KMS-11 (cell line): ENCODE measurements around the gene CCBE1.

ENCODE experiments used
- H2AFZ ChIP-seq: fragments of 200-600 bp; sonication (generic); 2 replicates; pipeline ENCODE4 v1.6.1; 2016; ENCODE audit warnings: antibody characterized with exemption, mixed run types, low read depth
- H3K27ac ChIP-seq: fragments of 200-600 bp; sonication (generic); 2 replicates; pipeline ENCODE4 v1.6.1; 2016; ENCODE audit warnings: mild to moderate bottlenecking, mixed run types
- H3K27me3 ChIP-seq: fragments of 200-600 bp; sonication (generic); 2 replicates; pipeline ENCODE4 v1.6.1; 2017; ENCODE audit warnings: mild to moderate bottlenecking, low read depth, mixed run types, moderate library complexity; ENCODE audit not compliant: insufficient read depth
- H3K36me3 ChIP-seq: fragments of 200-600 bp; sonication (generic); 2 replicates; pipeline ENCODE4 v1.6.1; 2017; ENCODE audit warnings: mild to moderate bottlenecking, mixed run types; ENCODE audit not compliant: insufficient read depth
- H3K4me1 ChIP-seq: fragments of 200-600 bp; sonication (generic); 2 replicates; pipeline ENCODE4 v1.6.1; 2016; ENCODE audit warnings: mild to moderate bottlenecking, low read depth, mixed run types; ENCODE audit not compliant: poor library complexity, severe bottlenecking
- H3K4me2 ChIP-seq: fragments of 200-600 bp; sonication (generic); 2 replicates; pipeline ENCODE4 v1.7.0; 2016; ENCODE audit warnings: mild to moderate bottlenecking, mixed run types
- H3K4me3 ChIP-seq: fragments of 200-600 bp; sonication (generic); IDR thresholded peaks from 2 replicates; pipeline ENCODE4 v1.6.1; 2017; ENCODE audit warnings: low read depth, low read length, mixed read lengths; ENCODE audit not compliant: insufficient read depth
- H3K79me2 ChIP-seq: fragments of 200-600 bp; sonication (generic); 2 replicates; pipeline ENCODE4 v1.6.1; 2016; ENCODE audit warnings: low read depth, mixed run types; ENCODE audit not compliant: insufficient read depth
- H3K9ac ChIP-seq: fragments of 200-600 bp; sonication (generic); 2 replicates; pipeline ENCODE4 v1.6.1; 2016; ENCODE audit warnings: mild to moderate bottlenecking, mixed run types
- H4K20me1 ChIP-seq: fragments of 200-600 bp; sonication (generic); 2 replicates; pipeline ENCODE4 v1.6.1; 2016; ENCODE audit warnings: mild to moderate bottlenecking, mixed run types; ENCODE audit not compliant: insufficient read depth
- CTCF ChIP-seq: fragments of 200-600 bp; sonication (generic); conservative IDR thresholded peaks from 2 replicates; pipeline ENCODE4 v1.6.1; 2017; ENCODE audit warnings: low read depth, mild to moderate bottlenecking, antibody characterized with exemption, low read length, moderate library complexity, mixed read lengths

The CCBE1 gene

DNA sequence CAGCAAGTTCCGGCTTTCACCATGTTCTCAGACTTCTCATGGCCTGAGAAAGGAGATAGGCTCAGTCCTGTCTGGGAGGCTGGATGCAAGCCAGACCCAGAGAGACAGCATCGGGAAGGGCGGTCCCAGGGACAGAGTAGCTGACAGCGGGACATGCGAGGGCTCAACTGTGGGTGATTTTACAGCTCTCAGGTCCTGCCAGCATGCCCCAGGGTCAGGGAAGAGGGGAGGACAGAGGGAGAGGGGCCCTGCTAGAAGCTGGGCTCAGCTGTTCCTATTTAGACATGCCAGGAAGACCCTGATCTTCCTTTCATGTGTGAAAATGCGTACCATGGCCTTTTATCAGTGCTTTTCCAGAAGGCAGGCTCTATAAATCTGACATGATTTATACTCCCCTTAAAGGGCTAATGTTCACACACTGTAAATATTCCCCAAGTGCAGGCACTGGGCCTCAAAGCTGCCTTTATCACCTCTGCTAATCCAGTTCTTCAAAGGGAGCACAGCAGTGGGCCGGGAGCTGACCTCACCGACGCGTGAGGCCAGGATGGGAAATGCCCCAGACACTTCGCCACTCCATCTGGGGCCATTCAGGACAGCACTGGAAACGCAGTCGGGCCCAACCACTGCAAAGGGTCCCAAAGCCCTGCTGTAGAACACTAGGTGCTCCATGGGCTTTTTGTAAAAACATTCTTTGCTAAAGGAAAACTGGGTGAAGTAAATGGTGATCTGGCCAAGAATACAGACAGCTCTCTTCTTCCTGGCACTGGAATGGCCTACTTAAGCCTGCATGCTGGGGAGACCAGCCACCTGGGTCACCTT, 242.1 kb downstream of the CCBE1 start:
- Histone ChIP-seq H3K4me3 (no peak overlapping the region), H3K9ac (no peak overlapping the region), H4K20me1 (no peaks in the 10 kb centered on the region), H3K27ac (no peak overlapping the region), H3K4me1 (peaks cover 9% of the 10 kb centered on the region), H3K27me3 (no peaks in the 10 kb centered on the region), H3K79me2 (no peaks in the 10 kb centered on the region), H2AFZ (no peak overlapping the region), H3K4me2 (no peak overlapping the region), H3K36me3 (no peaks in the 10 kb centered on the region)
- TF ChIP-seq CTCF: no peak

- H2AFZ ChIP-seq: no peak overlapping the region
- H3K4me1 ChIP-seq: peaks cover 9% of the 10 kb centered on the region
- no peak overlapping the region for H3K9ac ChIP-seq
- no peaks in the 10 kb centered on the region for H4K20me1 ChIP-seq
- H3K27ac ChIP-seq: no peak overlapping the region
- H3K4me3 ChIP-seq: no peak overlapping the region
- no peaks in the 10 kb centered on the region for H3K79me2 ChIP-seq
- no peaks in the 10 kb centered on the region for H3K36me3 ChIP-seq
- H3K27me3 ChIP-seq: no peaks in the 10 kb centered on the region
- TF ChIP-seq CTCF: no peak
- H3K4me2 ChIP-seq: no peak overlapping the region
These were observed 243.7 kb downstream of the CCBE1 start for GRCh38 chr18:59453468-59453961.

GRCh38 chr18:59451963-59452362, 245.3 kb downstream of the CCBE1 start:
- Histone ChIP-seq H3K4me1 (peaks cover 9% of the 10 kb centered on the region), H3K4me3 (no peak overlapping the region), H3K27me3 (no peaks in the 10 kb centered on the region), H2AFZ (no peak overlapping the region), H3K9ac (no peak overlapping the region), H3K27ac (no peak overlapping the region), H3K4me2 (no peak overlapping the region), H3K79me2 (no peaks in the 10 kb centered on the region), H3K36me3 (no peaks in the 10 kb centered on the region), H4K20me1 (no peaks in the 10 kb centered on the region)
- TF ChIP-seq CTCF: no peak

- Histone ChIP-seq H3K4me3 (no peak overlapping the region), H3K4me1 (peaks cover 2% of the 10 kb centered on the region), H4K20me1 (no peaks in the 10 kb centered on the region), H3K4me2 (no peak overlapping the region), H3K36me3 (no peaks in the 10 kb centered on the region), H3K27ac (no peak overlapping the region), H3K27me3 (no peaks in the 10 kb centered on the region), H3K9ac (no peak overlapping the region), H3K79me2 (no peaks in the 10 kb centered on the region), H2AFZ (no peak overlapping the region)
- no peak for TF ChIP-seq CTCF
These were observed 246.2 kb downstream of the CCBE1 start for GRCh38 chr18:59451073-59451472.
